SH-SY5Y (cell line): ENCODE data around the gene DOK4.

Experiments
- GATA2 ChIP-seq: IDR thresholded peaks from 2 replicates; pipeline ENCODE4 v1.6.1; 2011; ENCODE audit warnings: mild to moderate bottlenecking, low read depth, low read length
- GATA3 ChIP-seq: IDR thresholded peaks from 2 replicates; pipeline ENCODE4 v1.6.1; 2011; ENCODE audit warnings: low read depth, mild to moderate bottlenecking, low read length, moderate library complexity

- TF ChIP-seq GATA2 (no peak), GATA3 (no peak)
These were observed 50.5 kb downstream of the DOK4 start for GRCh38 chr16:57435838-57436237.
